Stimulated activated CD8-positive, alpha-beta memory T cell treated with anti-CD3 and anti-CD28 coated beads, Interleukin-2, amount 100 ng/mL, for 48 hours (primary cell): ENCODE results near the gene MAPK8IP2.
"Not testable (repeated sequence)": the region's sequence is repeated elsewhere in the genome, so short reads cannot be mapped to it uniquely, and the experiment has no call there.

Source experiments
- DNase-seq, 2 donors: peaks; one replicate each; pipeline ENCODE4 v3.0.0-alpha.2; 2020; ENCODE audit warnings: low read depth in 2 of 2

Gene MAPK8IP2

DNA sequence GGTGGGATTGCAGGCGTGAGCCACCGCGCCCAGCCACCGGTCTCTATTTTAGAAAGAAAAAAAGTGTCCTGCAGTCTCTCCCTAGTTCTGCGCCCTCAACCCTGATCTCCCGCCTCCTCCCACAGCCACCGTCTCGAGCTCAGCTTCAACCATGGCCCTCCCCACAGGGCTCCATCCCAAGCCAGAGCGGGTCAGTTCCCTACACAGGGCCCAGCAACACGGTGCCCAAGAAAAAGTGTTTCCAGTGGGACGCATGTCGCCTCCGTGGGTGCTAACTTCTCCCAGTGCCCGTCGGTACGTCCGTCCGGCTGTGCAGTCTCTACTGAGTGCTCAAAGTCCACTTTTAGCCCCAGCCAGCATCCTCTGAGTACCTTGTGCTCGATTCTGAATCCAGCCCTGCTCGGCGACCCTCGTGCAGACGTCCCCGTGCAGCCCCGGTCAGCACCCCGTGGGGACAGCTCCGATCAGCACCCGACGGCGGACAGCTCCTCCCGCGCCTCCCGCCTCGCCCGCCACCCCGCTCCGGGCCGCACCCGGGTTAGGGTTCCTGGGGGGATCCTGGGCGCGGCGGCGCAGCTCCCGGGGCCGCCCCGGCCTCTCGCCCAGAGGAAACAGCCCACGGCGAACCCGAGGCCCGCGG is 657 bp upstream of the MAPK8IP2 start:
- peak in 1 of 2 donors; percentile 54 for DNase-seq

- no peak for DNase-seq
These were observed 525 bp downstream of the MAPK8IP2 start for GRCh38 chr22:50600967-50601668.

GRCh38 chr22:50601669-50602337 is 1.2 kb downstream of the MAPK8IP2 start:
- no peak for DNase-seq

GRCh38 chr22:50602338-50602700 is 1.7 kb downstream of the MAPK8IP2 start:
- DNase-seq = no peak

DNA sequence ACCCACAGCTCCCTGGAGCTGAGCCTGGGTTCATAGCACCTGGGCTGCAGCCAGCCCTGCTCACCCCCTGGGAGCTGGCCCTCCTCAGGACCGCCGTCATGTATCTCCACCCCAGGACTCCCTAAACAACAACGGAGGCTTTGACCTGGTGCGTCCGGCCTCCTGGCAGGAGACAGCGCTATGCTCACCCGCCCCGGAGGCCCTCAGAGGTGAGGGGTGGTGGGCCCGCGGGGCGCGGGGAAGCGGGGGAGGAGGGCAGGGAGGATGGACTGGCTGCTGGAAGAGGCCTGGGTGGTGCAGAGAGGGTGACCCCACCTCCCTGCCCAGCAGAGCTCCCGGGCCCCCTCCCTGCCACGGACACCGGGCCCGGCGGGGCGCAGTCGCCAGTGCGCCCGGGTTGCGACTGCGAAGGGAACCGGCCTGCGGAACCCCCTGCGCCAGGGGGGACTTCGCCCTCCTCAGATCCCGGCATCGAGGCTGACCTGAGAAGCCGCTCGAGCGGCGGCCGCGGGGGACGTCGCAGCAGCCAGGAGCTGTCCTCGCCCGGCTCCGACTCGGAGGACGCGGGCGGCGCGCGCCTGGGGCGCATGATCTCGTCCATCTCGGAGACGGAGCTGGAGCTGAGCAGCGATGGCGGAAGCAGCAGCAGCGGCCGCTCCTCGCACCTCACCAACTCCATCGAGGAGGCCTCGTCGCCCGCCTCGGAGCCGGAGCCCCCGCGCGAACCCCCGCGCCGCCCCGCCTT is 3.1 kb downstream of the MAPK8IP2 start:
- DNase-seq = no peak

- no peak for DNase-seq
These were observed 3.8 kb downstream of the MAPK8IP2 start for GRCh38 chr22:50604256-50605001.

GRCh38 chr22:50605002-50605612 is 4.5 kb downstream of the MAPK8IP2 start:
- DNase-seq = no peak

DNA sequence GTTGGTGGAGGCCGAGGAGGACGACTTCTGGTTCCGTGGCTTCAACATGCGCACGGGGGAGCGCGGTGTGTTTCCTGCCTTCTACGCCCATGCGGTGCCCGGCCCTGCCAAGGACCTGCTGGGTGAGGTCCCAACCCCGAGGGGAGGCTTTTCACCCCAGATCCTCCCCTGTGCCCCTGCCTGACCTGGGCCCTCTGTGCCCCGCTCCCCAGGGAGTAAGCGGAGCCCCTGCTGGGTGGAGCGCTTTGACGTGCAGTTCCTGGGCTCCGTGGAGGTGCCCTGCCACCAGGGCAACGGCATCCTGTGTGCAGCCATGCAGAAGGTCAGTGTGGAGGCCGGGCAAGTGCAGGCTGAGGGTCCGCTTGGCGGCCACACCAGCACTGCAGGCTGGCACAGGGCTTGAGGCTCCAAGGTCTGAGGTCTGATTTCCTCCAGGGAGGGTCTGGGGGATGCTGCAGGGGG is 5.1 kb downstream of the MAPK8IP2 start:
- no peak for DNase-seq

DNA sequence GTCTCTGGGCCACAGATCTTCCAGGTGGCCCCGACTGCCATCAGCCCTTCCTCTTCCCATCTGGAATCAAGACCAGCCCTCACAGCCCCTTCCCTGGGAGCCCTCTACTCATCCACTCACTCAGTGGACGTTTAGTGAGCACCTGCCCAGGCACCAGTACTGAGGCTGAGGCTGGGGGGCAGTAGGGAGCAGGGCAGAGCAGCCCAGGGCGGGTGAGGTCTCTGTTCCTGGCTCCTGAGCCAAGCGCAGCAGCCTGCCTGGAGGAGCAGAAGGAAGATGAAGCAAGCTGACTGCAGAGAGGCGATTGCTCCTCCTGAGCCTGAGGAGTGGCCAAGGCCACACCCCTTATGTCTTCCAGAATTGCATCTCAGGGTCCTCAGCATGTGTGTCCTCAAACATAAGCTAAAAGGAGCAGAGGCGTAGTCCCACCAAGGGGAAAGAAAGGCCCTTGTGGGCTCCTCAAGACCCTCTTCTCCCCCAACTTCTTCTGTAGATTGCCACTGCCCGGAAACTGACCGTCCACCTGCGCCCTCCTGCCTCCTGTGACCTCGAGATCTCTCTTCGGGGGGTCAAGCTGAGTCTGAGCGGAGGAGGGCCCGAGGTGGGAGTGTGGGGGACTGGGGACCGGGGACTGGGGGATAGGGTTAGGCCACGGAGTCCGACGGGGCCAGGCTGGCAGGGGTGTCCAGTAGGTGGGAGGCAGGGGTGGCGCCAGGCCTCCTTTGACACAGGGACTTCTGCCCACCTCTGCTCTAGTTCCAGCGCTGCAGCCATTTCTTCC is 5.8 kb downstream of the MAPK8IP2 start:
- DNase-seq = no peak

- DNase-seq = no peak
These were observed 6.5 kb downstream of the MAPK8IP2 start for GRCh38 chr22:50606946-50607658.

GRCh38 chr22:50607659-50608020 is 7.0 kb downstream of the MAPK8IP2 start:
- DNase-seq = no peak

GRCh38 chr22:50608058-50608840 is 7.7 kb downstream of the MAPK8IP2 start:
- not testable (repeated sequence) for DNase-seq

GRCh38 chr22:50608996-50609395 is 8.4 kb downstream of the MAPK8IP2 start:
- DNase-seq = no peak

GRCh38 chr22:50609599-50609998 is 9.0 kb downstream of the MAPK8IP2 start:
- no peak for DNase-seq

DNA sequence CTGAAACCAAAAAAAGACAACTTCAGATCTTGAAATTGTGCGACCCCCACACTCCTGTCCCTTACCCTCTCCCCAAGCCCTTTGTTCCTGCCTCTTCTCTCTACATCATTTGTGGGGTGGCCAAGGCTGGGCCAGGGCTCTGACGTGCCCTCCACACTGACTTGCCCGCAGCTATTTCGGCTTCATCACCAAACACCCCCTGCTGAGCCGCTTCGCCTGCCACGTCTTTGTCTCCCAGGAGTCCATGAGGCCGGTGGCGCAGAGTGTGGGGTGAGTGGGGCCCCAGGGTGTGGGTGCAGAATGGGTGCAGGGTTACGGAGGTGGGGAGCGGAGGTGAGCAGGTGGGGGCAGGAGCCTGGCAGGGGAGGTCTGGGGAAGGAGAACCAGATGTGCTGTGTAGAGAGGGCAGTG is 9.5 kb downstream of the MAPK8IP2 start:
- no peak for DNase-seq

DNA sequence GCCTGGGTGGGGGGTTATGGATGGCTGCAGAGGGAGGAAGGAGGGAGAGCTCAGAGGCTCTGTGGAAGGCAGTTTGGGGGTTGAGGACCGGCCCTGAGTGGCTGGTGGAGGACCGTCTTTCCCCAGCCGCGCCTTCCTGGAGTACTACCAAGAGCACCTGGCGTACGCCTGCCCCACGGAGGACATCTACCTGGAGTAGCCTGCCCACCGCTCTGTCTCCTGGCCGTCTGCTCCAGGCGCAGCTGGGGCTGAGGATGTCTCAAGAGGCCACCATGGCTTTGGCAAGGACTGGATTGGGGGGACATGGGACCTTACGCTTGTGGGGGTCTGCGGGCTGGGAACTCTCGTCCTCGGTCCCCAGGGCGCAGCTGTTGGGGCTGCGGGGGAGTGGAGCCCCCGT is 10.0 kb downstream of the MAPK8IP2 start:
- DNase-seq = no peak

GRCh38 chr22:50611341-50612060 is 10.9 kb downstream of the MAPK8IP2 start:
- no peak for DNase-seq

GRCh38 chr22:50612168-50612527 is 11.6 kb downstream of the MAPK8IP2 start:
- no peak for DNase-seq
